HepG2 (cell line): ENCODE measurements around the gene RAC3. TPM values are rescaled to one million over a fixed set of nuclear protein-coding genes. Genes with fewer than 3 reads are reported as not detected.

Experiments
- KLF16 ChIP-seq, 2 experiments: sonication (generic) in 1 of 2; formaldehyde crosslinking in 1 of 2; IDR thresholded peaks; 2 replicates each; pipeline versions ENCODE4 v1.6.1 to v1.8.0; 2016 to 2023; ENCODE audit warnings: missing genetic modification reagents in 2 of 2, missing compliant biosample characterization in 1 of 2
- NFKB2 ChIP-seq: sonication (generic); formaldehyde crosslinking; IDR thresholded peaks from 2 replicates; pipeline ENCODE4 v1.4.0; 2020; ENCODE audit warnings: missing genetic modification reagents, borderline replicate concordance
- NR1H2 ChIP-seq: sonication (generic); formaldehyde crosslinking; IDR thresholded peaks from 2 replicates; pipeline ENCODE4 v1.8.1; 2022; ENCODE audit warnings: low read depth, missing genetic modification reagents, borderline replicate concordance
- RBAK ChIP-seq: sonication (generic); formaldehyde crosslinking; IDR thresholded peaks from 2 replicates; pipeline ENCODE4 v1.5.1; 2020; ENCODE audit warnings: mild to moderate bottlenecking, missing genetic modification reagents
- TCF12 ChIP-seq, 2 experiments: fragments of 450-650 bp in 1 of 2; sonication (generic) in 1 of 2; formaldehyde crosslinking in 1 of 2; IDR thresholded peaks; 2 replicates each; pipeline versions ENCODE4 v1.6.1 to v1.8.0; 2017 to 2022; ENCODE audit warnings: antibody characterized with exemption in 1 of 2, mild to moderate bottlenecking in 1 of 2, missing genetic modification reagents in 1 of 2, moderate library complexity in 1 of 2
- USF2 ChIP-seq, 2 experiments: sonication (generic) in 1 of 2; formaldehyde crosslinking in 1 of 2; IDR thresholded peaks; 2 replicates each; pipeline versions ENCODE4 v1.5.1 to v1.6.1; 2011 to 2020; ENCODE audit warnings: borderline replicate concordance in 1 of 2, low read depth in 1 of 2, low read length in 1 of 2, mild to moderate bottlenecking in 1 of 2, missing genetic modification reagents in 1 of 2, moderate library complexity in 1 of 2
- ZBTB21 ChIP-seq: sonication (generic); formaldehyde crosslinking; IDR thresholded peaks from 2 replicates; pipeline ENCODE4 v1.4.0; 2020; ENCODE audit warnings: missing genetic modification reagents
- ZNF142 ChIP-seq: sonication (generic); formaldehyde crosslinking; IDR thresholded peaks from 2 replicates; pipeline ENCODE4 v1.4.0; 2020; ENCODE audit warnings: missing genetic modification reagents
- ZNF251 ChIP-seq: sonication (generic); formaldehyde crosslinking; IDR thresholded peaks from 2 replicates; pipeline ENCODE4 v1.9.0; 2021; ENCODE audit warnings: mild to moderate bottlenecking, missing genetic modification reagents
- ZNF589 ChIP-seq: sonication (generic); formaldehyde crosslinking; conservative IDR thresholded peaks from 2 replicates; pipeline ENCODE4 v1.8.0; 2022; ENCODE audit warnings: mild to moderate bottlenecking, moderate library complexity, missing genetic modification reagents
- ZNF646 ChIP-seq: sonication (generic); formaldehyde crosslinking; IDR thresholded peaks from 2 replicates; pipeline ENCODE4 v1.9.0; 2021; ENCODE audit warnings: mild to moderate bottlenecking, missing genetic modification reagents
- ZNF841 ChIP-seq: sonication (generic); formaldehyde crosslinking; IDR thresholded peaks from 2 replicates; pipeline ENCODE4 v1.8.1; 2023; ENCODE audit warnings: missing genetic modification reagents, borderline replicate concordance
- polyA plus RNA-seq, 8 experiments: library from polyadenylated mRNA; depleted of rRNA in 3 of 8; stranded (reverse) in 7 of 8; unstranded in 1 of 8; fragments of >200 nt; fragmentation: Illumina TruSeq in 4 of 8; extraction: Trizol in 4 of 8; gene quantifications; 2 replicates each; pipeline versions ENCODE4 v1.2.1 to v1.2.3, GENCODE V29; 2011 to 2016; ENCODE audit warnings: low read depth in 4 of 8, missing spikeins in 1 of 8, mixed read lengths in 1 of 8; ENCODE audit not compliant: insufficient read depth in 1 of 8
- total RNA-seq, 5 experiments: library from RNA; depleted of rRNA; stranded (reverse); fragments of >200 nt; fragmentation: Illumina TruSeq; extraction: Trizol; gene quantifications; 2 replicates each; pipeline ENCODE4 v1.2.3, GENCODE V29; 2016; ENCODE audit warnings: low read depth in 1 of 5

Gene RAC3
- total and polyA plus RNA-seq, 2 of the 13 experiments (the other 11 are each of a cell fraction or from before 2014, with no cell fraction given) = 10.5 to 21.3 TPM

GRCh38 chr17:82037092-82037888, 5.8 kb downstream of the RAC3 start, which contains the start of gene DCXR (continued):
- TF ChIP-seq USF2 (IDR thresholded peaks at IDR 0.05; ENCODE audit: low read depth, low read length) (no peak), USF2 (CRISPR knock-in tag; IDR thresholded peaks at IDR 0.05; ENCODE audit: borderline replicate concordance) (no peak; the same call in 1 of the 2 replicates), ZNF251 (no peak), NR1H2 (peak; percentile 60), ZNF646 (no peak), ZNF841 (CRISPR knock-in tag) (peak; percentile 45; the same call in 1 of the 2 replicates), TCF12 (IDR thresholded peaks at IDR 0.05) (no peak), TCF12 (CRISPR knock-in tag; IDR thresholded peaks at IDR 0.05) (peak; percentile 84; the same call in 1 of the 2 replicates), ZBTB21 (CRISPR knock-in tag) (no peak), ZNF142 (CRISPR knock-in tag) (peak; percentile 87), NFKB2 (CRISPR knock-in tag) (peak; percentile 81; the same call in 1 of the 2 replicates), KLF16 (CRISPR knock-in tag; IDR thresholded peaks at IDR 0.05) (peak in 1 of 2 experiments; percentile 88; a peak in 2 of 4 replicates), ZNF589 (CRISPR knock-in tag) (peak; percentile 53; the same call in 1 of the 2 replicates), RBAK (CRISPR knock-in tag) (no peak)
